Fibroblast of pulmonary artery (primary cell): ENCODE results near the gene C1orf74.

Experiments used
- DNase-seq: peaks from one replicate; pipeline ENCODE4 v3.0.0-alpha.2; 2010; ENCODE audit warnings: low read depth
- H3K4me3 ChIP-seq: replicated peaks from 2 replicates; pipeline ENCODE4 v1.5.1; 2011; ENCODE audit warnings: low read depth, mild to moderate bottlenecking, control low read depth, low read length, moderate library complexity
- TF ChIP-seq, protein P1 (sequence below): IDR thresholded peaks from 2 replicates; pipeline ENCODE4 v1.5.1; 2011; ENCODE audit warnings: mild to moderate bottlenecking, control low read depth, low read length, inconsistent platforms; ENCODE audit errors: missing control alignments

C1orf74 gene

DNA sequence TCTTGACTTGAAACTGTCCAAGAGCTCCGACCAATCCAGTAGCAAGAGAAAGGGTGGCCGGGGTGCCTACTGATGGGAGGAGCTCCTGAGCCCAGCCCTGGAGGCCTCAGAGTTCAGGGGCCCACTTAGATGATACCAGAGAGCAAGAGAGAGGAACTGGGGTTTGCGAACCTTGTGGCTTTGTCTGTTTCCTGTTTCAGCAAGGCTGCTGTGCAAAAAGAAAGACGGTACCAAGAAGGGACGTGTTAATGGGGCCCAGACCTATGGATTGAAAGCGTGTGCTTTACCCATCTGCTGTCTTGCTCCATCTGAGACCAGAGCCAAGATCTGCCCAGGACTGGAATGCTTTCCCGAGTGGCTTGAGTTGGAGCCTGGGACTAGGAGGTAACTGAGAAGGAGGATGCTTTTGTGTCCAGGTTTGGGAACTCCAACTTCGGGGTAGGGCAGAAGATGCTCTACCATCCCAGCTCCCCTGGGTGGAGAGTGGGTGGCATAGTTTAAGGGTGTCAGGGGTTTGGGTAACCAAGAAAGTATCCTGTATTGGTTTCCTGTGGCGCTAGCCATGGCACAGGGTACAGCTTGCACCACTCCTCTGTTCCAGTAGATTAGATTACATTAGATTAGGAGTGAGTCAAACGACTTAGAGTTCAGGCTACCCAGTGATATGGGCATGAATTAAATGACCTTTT lies 28.3 kb downstream of the C1orf74 start, which contains the start of gene TRAF3IP3:
TSS of gene TRAF3IP3 (plus strand) at position 128 of the 689 bp plus-strand sequence. CDS start 3,987 bp downstream, outside the sequence.
- no peak for DNase-seq
- H3K4me3 ChIP-seq: no peak within 1 kb of the TSS
- TF ChIP-seq, protein P1, sequence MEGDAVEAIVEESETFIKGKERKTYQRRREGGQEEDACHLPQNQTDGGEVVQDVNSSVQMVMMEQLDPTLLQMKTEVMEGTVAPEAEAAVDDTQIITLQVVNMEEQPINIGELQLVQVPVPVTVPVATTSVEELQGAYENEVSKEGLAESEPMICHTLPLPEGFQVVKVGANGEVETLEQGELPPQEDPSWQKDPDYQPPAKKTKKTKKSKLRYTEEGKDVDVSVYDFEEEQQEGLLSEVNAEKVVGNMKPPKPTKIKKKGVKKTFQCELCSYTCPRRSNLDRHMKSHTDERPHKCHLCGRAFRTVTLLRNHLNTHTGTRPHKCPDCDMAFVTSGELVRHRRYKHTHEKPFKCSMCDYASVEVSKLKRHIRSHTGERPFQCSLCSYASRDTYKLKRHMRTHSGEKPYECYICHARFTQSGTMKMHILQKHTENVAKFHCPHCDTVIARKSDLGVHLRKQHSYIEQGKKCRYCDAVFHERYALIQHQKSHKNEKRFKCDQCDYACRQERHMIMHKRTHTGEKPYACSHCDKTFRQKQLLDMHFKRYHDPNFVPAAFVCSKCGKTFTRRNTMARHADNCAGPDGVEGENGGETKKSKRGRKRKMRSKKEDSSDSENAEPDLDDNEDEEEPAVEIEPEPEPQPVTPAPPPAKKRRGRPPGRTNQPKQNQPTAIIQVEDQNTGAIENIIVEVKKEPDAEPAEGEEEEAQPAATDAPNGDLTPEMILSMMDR: no peak

DNA sequence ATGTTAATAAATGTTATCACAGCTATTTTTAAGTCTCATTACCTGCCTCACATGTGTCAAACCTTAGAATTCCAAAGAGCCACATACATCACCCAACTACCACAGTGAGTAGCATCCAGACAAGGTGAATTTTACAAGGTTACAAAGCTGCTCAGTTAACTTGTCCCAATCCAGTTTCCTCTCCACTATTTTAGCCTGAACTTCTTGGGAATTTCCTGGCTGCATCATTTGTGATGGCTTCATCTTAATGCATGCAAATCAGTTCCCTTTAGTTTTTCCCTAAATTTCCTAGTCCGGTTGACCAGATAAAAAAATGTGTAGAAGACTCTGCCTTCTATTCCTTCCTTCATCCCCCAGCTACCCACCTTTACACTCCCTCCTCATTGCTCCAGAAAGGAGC lies 29.1 kb downstream of the C1orf74 start:
- no peak for DNase-seq
- TF ChIP-seq, protein P1: no peak
- no peak overlapping the region for H3K4me3 ChIP-seq

DNA sequence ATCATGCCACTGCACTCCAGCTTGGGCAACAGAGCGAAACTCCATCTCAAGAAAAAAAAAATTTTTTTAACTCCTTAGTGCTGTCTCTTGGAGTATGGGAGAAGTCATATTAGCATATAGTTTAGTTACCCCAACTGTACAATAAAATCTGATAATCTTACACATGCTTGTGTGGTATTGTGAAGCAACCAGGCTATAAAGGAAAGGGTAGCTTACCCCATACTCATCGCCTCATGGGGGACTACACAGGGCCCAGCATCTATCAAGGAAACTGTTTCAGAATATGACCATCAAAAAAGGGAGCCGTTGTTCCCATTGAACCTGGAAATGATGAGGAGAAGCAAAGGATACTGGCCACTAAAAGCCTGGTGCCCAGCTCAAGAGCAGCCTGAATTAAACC lies 31.5 kb downstream of the C1orf74 start:
- TF ChIP-seq, protein P1: no peak
- H3K4me3 ChIP-seq: no peak overlapping the region
- no peak for DNase-seq

DNA sequence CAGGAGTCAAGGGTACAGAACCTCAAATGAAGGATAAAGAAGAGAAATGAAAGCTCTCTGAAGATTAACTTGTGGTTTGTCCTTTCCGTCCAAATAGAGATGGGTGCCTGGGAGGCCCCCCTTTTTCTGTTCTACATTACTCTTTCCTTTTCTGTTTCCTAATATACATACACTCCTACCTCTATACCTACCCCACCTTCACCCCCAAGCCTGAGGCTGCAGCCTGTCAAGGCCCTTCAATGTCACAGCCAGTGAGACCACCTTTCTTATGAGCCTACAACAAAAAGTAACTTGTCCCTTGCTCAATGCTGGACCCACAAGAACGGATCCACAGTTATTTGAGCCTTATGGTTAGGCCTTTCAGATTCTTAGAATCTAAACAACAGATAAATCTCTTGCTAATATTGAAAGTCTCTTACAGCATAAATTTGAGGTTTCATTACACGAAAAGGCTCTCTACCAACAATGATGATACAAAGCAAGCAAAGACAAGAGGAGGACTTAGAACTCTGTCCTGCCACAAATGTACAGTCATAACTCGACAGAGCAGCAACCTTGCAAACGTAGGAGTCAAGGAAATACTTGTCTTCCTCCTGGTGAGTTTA lies 32.6 kb downstream of the C1orf74 start:
- H3K4me3 ChIP-seq: no peak overlapping the region

DNA sequence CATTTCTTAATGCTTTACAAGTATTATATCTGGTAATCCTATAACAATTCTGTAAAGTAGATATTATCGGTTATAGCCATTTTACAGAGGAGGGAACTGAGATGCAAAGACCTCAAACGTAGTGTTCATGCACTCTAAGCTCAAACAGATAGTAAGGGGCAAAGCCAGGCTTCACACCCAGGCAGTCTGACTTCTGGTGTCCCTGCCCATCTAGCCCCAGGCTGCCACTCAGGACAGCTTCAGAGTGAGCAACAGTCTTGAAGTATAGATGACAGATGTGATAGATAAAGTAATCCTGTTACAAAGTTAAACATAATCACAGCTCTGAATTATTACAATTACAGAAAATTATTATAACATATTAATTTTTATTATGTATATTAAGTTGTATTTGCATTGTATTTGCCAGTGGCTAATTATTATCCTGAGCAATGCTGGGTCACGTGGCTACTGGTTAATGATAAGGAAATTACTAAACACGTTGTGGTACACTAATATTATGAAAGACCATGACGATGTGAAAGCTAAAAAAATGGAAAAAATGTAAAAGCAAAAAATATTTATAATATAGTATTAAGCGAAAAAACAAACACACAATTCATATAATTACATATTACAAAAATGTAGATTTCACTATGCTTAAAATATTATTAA lies 34.6 kb downstream of the C1orf74 start:
- H3K4me3 ChIP-seq: no peak overlapping the region
- DNase-seq: no peak
- TF ChIP-seq, protein P1: no peak

More for the DNA sequence above, 32.6 kb downstream of the C1orf74 start:
- TF ChIP-seq, protein P1: no peak
- DNase-seq: no peak

DNA sequence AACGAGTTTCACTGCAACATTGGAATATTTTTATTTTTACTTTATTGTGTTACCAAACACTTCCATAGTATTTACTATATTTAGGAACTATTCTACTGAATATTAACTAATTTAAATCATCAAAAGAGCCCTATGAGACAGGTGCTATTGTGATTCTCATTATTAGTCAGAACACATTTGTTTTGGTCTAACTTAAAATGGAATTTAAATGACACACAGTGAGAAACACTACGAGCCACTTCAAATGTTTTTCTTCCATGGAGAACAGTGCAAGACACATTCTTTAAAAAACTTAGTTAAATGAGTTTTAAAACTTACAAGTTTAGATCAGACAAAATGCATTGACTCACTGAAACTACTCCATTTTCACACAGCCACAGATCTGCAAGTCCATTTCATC lies 35.2 kb downstream of the C1orf74 start:
- no peak overlapping the region for H3K4me3 ChIP-seq
- no peak for DNase-seq
- TF ChIP-seq, protein P1: no peak
